ENCODE data around the gene RNF10. TPM values are rescaled to one million over a fixed set of nuclear protein-coding genes. Genes with fewer than 3 reads are reported as not detected.

Gene RNF10
- total and polyA plus RNA-seq, 9 of the 15 experiments (the other 6 are each of a cell fraction or from before 2014, with no cell fraction given): 43.0 to 139 (median 80.1) TPM

DNA sequence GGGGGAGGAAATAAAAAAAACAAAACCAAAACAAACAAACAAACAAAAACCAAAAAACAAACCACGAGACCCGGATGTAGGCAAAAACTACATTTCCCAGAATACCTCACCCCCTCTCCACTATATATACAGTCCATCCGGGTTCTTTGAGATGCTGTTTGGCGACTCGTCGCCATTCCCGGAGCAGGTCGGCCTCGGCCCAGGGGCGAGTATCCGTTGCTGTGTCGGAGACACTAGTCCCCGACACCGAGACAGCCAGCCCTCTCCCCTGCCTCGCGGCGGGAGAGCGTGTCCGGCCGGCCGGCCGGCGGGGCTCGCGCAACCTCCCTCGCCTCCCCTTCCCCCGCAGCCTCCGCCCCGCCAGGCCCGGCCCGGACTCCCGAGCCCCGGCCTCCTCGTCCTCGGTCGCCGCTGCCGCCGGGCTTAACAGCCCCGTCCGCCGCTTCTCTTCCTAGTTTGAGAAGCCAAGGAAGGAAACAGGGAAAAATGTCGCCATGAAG is at the start of gene RNF10 (continued):
- TF ChIP-seq, protein P1, sequence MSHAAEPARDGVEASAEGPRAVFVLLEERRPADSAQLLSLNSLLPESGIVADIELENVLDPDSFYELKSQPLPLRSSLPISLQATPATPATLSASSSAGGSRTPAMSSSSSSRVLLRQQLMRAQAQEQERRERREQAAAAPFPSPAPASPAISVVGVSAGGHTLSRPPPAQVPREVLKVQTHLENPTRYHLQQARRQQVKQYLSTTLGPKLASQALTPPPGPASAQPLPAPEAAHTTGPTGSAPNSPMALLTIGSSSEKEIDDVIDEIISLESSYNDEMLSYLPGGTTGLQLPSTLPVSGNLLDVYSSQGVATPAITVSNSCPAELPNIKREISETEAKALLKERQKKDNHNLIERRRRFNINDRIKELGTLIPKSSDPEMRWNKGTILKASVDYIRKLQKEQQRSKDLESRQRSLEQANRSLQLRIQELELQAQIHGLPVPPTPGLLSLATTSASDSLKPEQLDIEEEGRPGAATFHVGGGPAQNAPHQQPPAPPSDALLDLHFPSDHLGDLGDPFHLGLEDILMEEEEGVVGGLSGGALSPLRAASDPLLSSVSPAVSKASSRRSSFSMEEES (CRISPR knock-in tag; IDR thresholded peaks at IDR 0.05): no peak
- TF ChIP-seq CBX5 (IDR thresholded peaks at IDR 0.05; ENCODE audit: borderline replicate concordance, low read depth) (no peak), NRF1 (conservative IDR thresholded peaks at IDR 0.05 in 1 of 2, IDR thresholded peaks at IDR 0.05 in 1 of 2) (peak; percentile 48 to 61; a peak in 2 of 4 replicates), POLR2AphosphoS5 (IDR thresholded peaks at IDR 0.05; ENCODE audit: control insufficient read depth, insufficient read depth, low read depth, low read length) (peak; percentile 95), JUND (IDR thresholded peaks at IDR 0.05; ENCODE audit: borderline replicate concordance, low read depth, low read length) (peak; percentile 48; the same call in 1 of the 2 replicates), JUND (tag; IDR thresholded peaks at IDR 0.05; ENCODE audit: borderline replicate concordance, low read depth, low read length) (no peak), ZSCAN29 (IDR thresholded peaks at IDR 0.05) (peak; percentile 31; the same call in 1 of the 2 replicates), ELF4 (CRISPR knock-in tag; IDR thresholded peaks at IDR 0.05) (peak; percentile 68; the same call in 1 of the 2 replicates), HSF4 (CRISPR knock-in tag; IDR thresholded peaks at IDR 0.05; ENCODE audit: borderline replicate concordance) (no peak), MAZ (CRISPR knock-in tag; conservative IDR thresholded peaks at IDR 0.05 in 1 of 2, IDR thresholded peaks at IDR 0.05 in 1 of 2) (peak in 1 of 2 experiments; percentile 46; a peak in 2 of 4 replicates)
- TF ChIP-seq, protein P2, sequence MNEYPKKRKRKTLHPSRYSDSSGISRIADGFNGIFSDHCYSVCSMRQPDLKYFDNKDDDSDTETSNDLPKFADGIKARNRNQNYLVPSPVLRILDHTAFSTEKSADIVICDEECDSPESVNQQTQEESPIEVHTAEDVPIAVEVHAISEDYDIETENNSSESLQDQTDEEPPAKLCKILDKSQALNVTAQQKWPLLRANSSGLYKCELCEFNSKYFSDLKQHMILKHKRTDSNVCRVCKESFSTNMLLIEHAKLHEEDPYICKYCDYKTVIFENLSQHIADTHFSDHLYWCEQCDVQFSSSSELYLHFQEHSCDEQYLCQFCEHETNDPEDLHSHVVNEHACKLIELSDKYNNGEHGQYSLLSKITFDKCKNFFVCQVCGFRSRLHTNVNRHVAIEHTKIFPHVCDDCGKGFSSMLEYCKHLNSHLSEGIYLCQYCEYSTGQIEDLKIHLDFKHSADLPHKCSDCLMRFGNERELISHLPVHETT (CRISPR knock-in tag; conservative IDR thresholded peaks at IDR 0.05 in 1 of 2, IDR thresholded peaks at IDR 0.05 in 1 of 2): no peak; a peak in 1 of 4 replicates
- TF ChIP-seq, protein P3, sequence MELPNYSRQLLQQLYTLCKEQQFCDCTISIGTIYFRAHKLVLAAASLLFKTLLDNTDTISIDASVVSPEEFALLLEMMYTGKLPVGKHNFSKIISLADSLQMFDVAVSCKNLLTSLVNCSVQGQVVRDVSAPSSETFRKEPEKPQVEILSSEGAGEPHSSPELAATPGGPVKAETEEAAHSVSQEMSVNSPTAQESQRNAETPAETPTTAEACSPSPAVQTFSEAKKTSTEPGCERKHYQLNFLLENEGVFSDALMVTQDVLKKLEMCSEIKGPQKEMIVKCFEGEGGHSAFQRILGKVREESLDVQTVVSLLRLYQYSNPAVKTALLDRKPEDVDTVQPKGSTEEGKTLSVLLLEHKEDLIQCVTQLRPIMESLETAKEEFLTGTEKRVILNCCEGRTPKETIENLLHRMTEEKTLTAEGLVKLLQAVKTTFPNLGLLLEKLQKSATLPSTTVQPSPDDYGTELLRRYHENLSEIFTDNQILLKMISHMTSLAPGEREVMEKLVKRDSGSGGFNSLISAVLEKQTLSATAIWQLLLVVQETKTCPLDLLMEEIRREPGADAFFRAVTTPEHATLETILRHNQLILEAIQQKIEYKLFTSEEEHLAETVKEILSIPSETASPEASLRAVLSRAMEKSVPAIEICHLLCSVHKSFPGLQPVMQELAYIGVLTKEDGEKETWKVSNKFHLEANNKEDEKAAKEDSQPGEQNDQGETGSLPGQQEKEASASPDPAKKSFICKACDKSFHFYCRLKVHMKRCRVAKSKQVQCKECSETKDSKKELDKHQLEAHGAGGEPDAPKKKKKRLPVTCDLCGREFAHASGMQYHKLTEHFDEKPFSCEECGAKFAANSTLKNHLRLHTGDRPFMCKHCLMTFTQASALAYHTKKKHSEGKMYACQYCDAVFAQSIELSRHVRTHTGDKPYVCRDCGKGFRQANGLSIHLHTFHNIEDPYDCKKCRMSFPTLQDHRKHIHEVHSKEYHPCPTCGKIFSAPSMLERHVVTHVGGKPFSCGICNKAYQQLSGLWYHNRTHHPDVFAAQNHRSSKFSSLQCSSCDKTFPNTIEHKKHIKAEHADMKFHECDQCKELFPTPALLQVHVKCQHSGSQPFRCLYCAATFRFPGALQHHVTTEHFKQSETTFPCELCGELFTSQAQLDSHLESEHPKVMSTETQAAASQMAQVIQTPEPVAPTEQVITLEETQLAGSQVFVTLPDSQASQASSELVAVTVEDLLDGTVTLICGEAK (IDR thresholded peaks at IDR 0.05): peak; percentile 54; the same call in 1 of the 2 replicates
- TF ChIP-seq, protein P3 (CRISPR knock-in tag; IDR thresholded peaks at IDR 0.05): no peak
- TF ChIP-seq, protein P4, sequence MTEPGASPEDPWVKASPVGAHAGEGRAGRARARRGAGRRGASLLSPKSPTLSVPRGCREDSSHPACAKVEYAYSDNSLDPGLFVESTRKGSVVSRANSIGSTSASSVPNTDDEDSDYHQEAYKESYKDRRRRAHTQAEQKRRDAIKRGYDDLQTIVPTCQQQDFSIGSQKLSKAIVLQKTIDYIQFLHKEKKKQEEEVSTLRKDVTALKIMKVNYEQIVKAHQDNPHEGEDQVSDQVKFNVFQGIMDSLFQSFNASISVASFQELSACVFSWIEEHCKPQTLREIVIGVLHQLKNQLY (CRISPR knock-in tag; conservative IDR thresholded peaks at IDR 0.05): no peak

Measured in K562 (cell line).